ENCODE measurements around the gene CCT7. TPM values are rescaled to one million over a fixed set of nuclear protein-coding genes. Genes with fewer than 3 reads are reported as not detected.

The CCT7 gene
- total and polyA plus RNA-seq, 2 of the 8 experiments (the other 6 are each of a cell fraction or from before 2014, with no cell fraction given), result 440 to 474 TPM

- Histone ChIP-seq H3K36me3 (ENCODE audit: control insufficient read depth in 2 of 4, insufficient read depth in 4 of 4, low read length in 3 of 4) (peaks cover 29 to 59% (median 42%) of the 10 kb centered on the region in 4 experiments), H4K20me1 (replicated peaks in 1 of 2; ENCODE audit: control insufficient read depth in 1 of 2, insufficient read depth in 2 of 2, low read length in 2 of 2) (peaks cover 15 to 24% of the 10 kb centered on the region in 2 experiments), H2BK120ac (replicated peaks; ENCODE audit: low read depth, low read length) (no peak overlapping the region), H3K23ac (ENCODE audit: insufficient read length) (no peak overlapping the region), H2BK12ac (ENCODE audit: low read depth, low read length) (no peak overlapping the region), H3K14ac (ENCODE audit: insufficient read length) (no peak overlapping the region), H3K79me1 (ENCODE audit: low read depth, low read length) (no peaks in the 10 kb centered on the region), H2BK5ac (ENCODE audit: low read depth, low read length) (no peak overlapping the region), H3K27ac (ENCODE audit: low read depth, low read length) (no peak overlapping the region), H3K4me1 (replicated peaks in 1 of 4; ENCODE audit: control insufficient read depth in 3 of 4, insufficient read depth in 4 of 4, low read length in 3 of 4) (peaks cover 0 to 7% (median 1%) of the 10 kb centered on the region in 4 experiments; a peak in 2 of 7 replicates), H3K79me2 (ENCODE audit: control insufficient read depth in 1 of 2, insufficient read depth in 2 of 2, low read length in 2 of 2) (no peaks in the 10 kb centered on the region), H2BK15ac (ENCODE audit: low read length) (no peak overlapping the region), H4K5ac (ENCODE audit: insufficient read length, low read depth, low read length) (no peak overlapping the region), H4K91ac (replicated peaks; ENCODE audit: insufficient read length, low read length) (no peak overlapping the region), H3K56ac (replicated peaks; ENCODE audit: insufficient read length, low read depth, low read length) (no peak overlapping the region), H2BK20ac (ENCODE audit: low read length) (no peak overlapping the region), H3K27me3 (replicated peaks in 1 of 4; ENCODE audit: control insufficient read depth in 3 of 4, extremely low read depth in 1 of 4, insufficient read depth in 3 of 4, low read length in 3 of 4) (no peaks in the 10 kb centered on the region), H2AK5ac (ENCODE audit: low read depth, low read length) (no peak overlapping the region), H3K18ac (ENCODE audit: extremely low read depth, low read length) (no peak overlapping the region), H3K4me2 (ENCODE audit: insufficient read depth in 1 of 2, low read depth in 2 of 2, low read length in 2 of 2) (no peak overlapping the region), H2AFZ (ENCODE audit: low read length) (no peak overlapping the region), H3K23me2 (ENCODE audit: low read depth, low read length) (no peaks in the 10 kb centered on the region), H3K9me3 (ENCODE audit: insufficient read depth in 2 of 2, low read depth in 1 of 2, low read length in 1 of 2) (no peaks in the 10 kb centered on the region), H3K4me3 (ENCODE audit: extremely low read depth in 1 of 4, insufficient read depth in 2 of 4, low read depth in 3 of 4, low read length in 4 of 4) (no peak overlapping the region), H4K8ac (ENCODE audit: extremely low read depth, insufficient read depth, low read length) (no peak overlapping the region), H3K9ac (replicated peaks in 1 of 4; ENCODE audit: extremely low read depth in 1 of 4, low read depth in 3 of 4, low read length in 3 of 4) (no peak overlapping the region), H3K4ac (replicated peaks; ENCODE audit: insufficient read length, low read depth, low read length) (no peak overlapping the region)
- no peak for TF ChIP-seq CTBP2 (IDR thresholded peaks at IDR 0.05; ENCODE audit: borderline replicate concordance, insufficient read depth, insufficient read length, low read length)
- TF ChIP-seq CTCF (IDR thresholded peaks at IDR 0.05; ENCODE audit: control extremely low read depth in 1 of 3, insufficient read depth in 1 of 3, low read depth in 1 of 3, low read length in 3 of 3), result no peak
- TF ChIP-seq POLR2AphosphoS5 (IDR thresholded peaks at IDR 0.05; ENCODE audit: low read depth, low read length), result peak; percentile 25; the same call in 1 of the 2 replicates
- TF ChIP-seq TCF12 (IDR thresholded peaks at IDR 0.05; ENCODE audit: low read depth, low read length), result no peak
- peak in 1 of 2 experiments; percentile 43; a peak in 2 of 3 replicates for TF ChIP-seq POLR2A (IDR thresholded peaks at IDR 0.05; ENCODE audit: control extremely low read depth in 1 of 2, low read depth in 2 of 2, low read length in 2 of 2)
- TF ChIP-seq CHD1 (IDR thresholded peaks at IDR 0.05; ENCODE audit: low read depth, low read length), result no peak
- POLR2A ChIA-PET (ENCODE audit: partially characterized antibody), result interaction anchor here (0.6 to 6.5 kb wide), 12 partner anchors 8 to 36 kb away, joined by 3 to 105 read pairs (median 4); partner anchors contain the start of genes CCT7, FBXO41 and PRADC1
- FAIRE-seq (no peak), DNase-seq (ENCODE audit: low read depth in 1 of 2, low spot score in 2 of 2) (no peak)
- CTCF ChIA-PET (ENCODE audit: partially characterized antibody), result interaction anchor here (0.8 to 7.0 kb wide), 6 partner anchors 9 to 167 kb away, joined by 3 to 51 read pairs (median 4); partner anchors contain the start of genes CCT7 and PRADC1
- 87% methylated on average over 3 of the region's 3 CpGs; no CpG with 5 or more reads in 1 of the 2 experiments for WGBS, 2 experiments (ENCODE audit: extremely low coverage in 1 of 2, insufficient coverage in 1 of 2, insufficient read length in 1 of 2, insufficient replicate concordance in 2 of 2, low coverage in 1 of 2, low lambda C conversion rate in 2 of 2, missing lambda C conversion rate in 1 of 2)
Measured at GRCh38 chr2:73253901-73254300, 19.8 kb downstream of the CCT7 start.

All from H1 (cell line).